Measurements from ENCODE around the gene ELK3.
A peak's percentile ranks its signal among the peaks of the same experiment; 100 is the strongest.

The ELK3 gene

DNA sequence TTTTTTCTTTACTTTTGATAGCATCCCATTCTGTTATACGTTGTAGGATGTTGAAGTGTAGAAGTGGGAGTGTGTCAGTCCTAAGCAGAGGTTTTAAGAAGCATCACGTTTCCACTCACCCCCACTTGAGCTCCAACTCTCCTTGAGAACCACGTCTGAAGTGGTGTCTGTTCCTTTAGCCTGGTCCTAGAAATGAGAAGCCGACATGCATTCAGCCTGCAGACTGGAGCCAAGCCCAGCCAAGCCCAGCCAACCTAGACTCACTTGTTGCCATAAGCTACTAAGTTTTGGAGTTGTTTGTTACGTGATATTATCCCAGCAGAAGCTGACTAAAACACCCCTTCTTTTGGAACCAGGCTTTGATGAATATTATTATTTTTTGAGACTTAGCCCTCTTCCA lies 4.4 kb upstream of the ELK3 start:
- DNase-seq (ENCODE audit: low spot score): no peak

DNA sequence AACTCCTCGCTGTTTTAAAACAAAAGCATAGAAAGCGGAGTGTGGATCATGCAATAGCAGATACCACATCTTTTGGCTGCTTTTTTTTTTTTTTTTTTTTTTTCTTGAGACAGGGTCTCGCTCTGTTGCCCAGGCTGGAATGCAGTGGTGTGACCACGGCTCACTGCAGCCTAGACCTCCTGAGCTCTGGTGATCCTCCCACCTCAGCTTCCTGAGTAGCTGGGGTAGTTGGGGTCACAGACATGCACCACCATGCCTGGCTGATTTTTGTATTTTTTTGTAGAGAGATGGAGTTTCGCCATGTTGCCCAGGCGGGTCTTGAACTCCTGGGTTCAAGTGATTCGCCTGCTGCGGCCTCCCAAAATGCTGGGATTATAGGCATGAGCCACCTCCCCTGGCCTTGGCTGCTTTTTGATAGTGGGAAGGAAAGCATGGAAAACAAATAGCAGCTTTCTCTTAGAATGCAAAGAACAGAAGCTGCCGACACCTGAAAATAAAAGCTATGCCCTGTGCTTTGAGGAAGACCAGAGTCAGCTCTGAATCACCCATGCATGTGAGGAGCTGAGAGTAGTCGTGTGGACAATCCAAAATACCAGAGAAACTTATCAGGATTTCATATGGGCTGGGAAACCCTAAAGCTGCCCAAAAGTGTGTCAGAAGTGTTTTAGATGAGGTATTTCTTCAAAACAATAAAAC lies 3.6 kb upstream of the ELK3 start:
- DNase-seq (ENCODE audit: low spot score): no peak

DNA sequence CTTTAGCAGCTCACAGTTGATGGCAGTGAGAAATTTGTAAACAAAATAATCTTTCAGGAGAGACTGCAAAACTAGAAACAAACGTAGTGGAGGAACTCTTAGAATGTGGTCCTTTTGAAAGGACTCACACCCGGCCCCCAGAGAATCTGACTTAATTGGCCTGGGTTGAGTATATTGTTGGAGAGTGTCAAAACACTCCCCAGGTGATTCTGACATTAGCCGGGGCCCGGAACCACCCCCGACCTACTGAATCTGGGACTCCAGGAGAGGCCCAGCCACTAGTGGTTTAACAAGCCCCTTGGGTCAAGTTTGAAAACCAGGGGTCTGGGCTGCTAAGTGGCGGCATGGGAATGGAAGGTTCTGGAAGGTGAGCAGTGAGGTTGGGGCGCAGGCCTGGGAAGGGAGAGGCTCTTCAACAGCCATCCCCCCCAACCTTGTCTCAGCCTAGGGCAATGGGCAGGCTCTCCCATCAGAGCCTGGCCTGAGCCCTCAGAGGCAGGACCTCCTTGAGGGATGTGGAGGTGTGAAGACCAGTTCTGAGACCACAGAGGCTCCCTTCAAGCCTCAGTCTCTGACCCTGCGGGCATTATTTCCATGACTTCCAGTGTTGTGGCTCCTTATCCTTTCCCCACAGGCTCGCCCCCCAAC lies 1.1 kb upstream of the ELK3 start:
- no peak for DNase-seq (ENCODE audit: low spot score)

DNA sequence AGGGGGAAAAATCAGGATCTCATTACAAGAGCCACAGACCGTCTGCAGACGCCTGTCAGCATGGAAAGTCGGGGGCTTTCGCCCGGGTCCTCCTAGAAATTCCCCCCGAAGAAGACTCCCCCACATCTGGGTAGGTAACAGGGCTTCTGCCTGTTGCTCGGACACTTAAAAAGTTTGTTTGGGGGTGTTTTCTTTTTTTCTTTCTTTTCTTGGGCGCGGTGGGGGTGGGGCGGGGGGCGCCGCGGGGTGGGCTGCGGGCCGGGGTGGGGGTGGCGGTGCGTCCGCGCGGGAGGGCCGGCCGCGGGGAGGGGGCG lies 358 bp downstream of the ELK3 start:
- no peak for DNase-seq (ENCODE audit: low spot score)

DNA sequence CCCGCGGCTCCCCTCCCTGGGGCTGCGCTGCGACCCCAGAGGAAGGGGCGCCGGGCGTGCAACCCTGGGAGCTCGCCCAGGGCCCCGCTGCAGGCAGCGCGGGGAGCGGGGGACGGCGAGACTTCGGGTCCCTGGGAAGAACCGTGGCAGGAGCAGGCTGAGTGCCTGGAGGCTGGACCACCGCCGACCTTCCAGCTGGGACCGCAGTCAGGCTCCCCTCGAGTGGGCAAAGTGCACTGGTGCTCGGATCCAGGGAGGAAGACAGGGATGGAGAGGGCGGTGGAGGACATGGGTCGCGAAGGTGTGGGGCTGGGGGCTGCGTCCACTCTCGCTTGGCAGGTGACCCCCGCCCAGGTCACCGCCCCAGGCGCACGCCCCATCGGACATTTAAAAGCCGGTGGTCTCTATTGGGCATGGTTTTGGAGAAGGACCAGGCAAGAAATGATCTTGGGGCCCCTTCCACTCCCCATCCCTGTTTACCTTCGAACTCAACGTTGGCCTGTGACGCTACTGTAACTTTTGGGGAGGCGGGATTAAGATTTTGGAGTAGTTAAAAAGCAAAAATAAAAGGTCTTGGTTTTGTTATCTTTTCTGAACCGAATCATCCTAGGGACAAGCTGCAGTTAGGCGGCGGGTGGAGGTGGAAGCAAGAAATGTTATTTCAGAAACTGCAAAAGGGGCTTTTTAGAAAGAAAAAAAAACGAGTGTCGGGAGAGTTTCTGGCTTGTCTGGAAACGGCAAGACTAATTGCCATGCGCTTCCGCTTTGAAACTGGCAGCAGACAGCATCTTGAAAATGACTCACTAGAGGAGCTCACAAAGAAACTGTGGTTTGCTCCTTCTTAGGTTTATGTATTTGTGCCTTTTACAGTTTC lies 1.0 kb downstream of the ELK3 start:
- DNase-seq (ENCODE audit: low spot score): peak; percentile 75

DNA sequence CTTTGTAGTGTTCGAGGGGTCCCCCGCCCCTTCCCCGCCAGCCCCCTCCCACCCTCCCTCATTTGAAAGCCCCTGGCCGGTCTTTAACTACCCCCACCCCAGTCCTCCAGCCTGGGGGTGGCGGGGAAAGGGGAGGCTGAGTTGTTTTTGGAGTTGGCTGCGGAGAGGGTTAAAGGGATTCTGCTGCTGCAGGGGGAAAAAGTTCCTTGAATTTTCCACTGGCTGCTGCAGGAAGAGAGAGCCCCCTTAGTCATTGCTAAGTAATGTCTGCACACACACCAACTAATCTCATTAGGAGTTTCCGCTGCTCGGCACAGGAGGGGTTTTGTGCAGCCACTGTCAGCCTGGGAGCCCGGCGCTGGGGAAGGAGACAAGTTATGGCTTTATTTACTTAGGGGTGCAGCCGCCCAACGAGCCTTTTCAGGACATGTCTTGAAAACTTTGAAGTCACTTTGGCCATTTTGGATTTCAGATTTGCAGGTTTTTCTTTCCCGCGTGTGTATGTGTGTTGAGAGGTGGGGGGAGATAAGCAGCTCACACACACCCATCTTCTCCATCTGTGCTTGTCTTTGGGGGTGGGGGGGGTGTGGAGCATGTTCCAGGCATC lies 1.8 kb downstream of the ELK3 start:
- peak; percentile 29 for DNase-seq (ENCODE audit: low spot score)

DNA sequence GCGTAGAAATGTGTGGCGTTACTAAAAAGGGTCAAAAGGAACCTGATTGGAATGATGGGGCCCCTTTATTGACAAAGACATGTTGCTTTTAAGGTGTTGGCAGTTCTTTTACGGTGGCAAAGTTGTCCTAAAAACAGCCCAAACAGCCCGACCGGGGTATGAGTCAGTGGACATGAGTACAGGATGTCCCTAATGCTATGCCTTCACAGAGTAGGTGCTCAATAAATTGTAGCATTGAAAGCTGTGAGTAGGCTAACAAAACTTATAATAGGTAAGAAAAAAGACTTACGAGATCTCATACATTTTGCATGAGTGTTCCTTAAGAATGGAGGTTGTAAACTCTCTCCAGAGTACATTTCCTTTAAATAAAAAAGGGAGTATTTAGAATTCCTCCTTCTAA lies 2.6 kb downstream of the ELK3 start:
- DNase-seq (ENCODE audit: low spot score): no peak

DNA sequence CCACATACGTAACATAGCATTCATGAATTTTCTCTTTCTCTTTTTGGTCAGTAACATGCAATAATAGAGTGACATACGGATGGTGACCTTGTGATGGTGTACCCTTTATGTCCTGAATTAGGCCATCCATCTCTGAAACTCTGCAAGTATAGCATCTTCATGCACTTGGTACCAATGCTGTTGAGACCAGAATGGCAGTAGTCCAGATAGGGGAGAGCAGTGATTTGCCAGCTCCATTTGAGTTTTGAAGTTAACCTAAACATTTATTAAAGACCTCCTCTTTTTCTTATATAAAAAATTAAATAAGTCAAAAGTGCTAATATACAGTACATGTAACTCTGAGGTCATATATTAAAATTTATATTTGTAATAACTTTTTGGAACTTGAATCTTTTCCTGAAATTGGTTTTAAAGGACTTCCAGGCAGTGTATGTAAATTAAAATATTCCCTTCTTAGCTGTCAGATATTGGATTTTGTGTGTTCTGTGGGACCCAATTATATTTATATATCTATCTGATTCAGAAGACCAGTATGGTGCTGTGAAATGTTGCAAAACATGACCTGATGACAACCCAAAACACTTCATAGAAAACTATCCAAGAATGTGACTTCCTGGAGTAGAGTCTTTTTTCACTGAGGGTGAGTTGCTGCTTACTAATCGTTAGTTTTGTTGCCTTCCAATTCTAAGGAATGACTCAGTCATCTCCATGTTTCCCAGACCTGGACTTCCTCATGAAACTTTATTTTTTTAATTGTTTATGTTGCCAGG lies 3.5 kb downstream of the ELK3 start:
- no peak for DNase-seq (ENCODE audit: low spot score)

DNA sequence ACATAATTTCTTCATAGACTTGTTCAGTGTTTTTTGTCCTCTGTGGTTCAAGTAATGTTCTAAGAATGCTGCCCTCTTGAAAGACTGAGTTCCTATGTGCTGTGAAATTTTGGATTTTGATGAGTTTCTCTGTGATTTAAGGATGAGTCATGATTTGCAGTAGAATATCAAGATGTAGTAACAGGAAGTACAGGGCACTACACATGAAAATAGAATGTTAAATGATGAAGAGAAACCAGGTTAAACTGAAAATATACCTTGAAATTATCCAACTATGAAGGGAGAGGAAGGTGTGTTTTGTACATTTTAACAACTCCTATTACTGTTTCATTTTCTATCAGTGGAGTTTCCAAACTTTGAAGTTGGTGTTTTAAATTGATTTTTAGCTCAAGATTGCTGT lies 4.8 kb downstream of the ELK3 start:
- no peak for DNase-seq (ENCODE audit: low spot score)

DNA sequence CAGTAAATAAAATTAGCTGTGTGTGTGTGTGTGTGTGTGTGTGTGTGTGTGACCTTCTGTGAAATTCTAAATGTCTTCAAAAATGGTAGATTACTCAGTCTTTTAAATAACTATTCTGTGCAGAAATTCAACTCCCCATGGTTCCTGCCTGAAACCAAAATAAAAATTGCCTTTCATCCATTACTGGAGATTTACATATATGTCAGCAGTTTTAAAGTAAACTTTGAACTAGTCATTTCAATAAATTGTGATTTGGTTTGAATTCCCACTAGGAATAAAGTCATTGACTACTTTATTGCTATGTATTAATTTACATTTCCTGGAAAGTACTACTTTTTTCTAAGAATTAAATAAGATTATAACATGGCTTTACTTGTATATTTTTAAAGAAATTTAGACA lies 5.3 kb downstream of the ELK3 start:
- DNase-seq (ENCODE audit: low spot score): no peak

DNA sequence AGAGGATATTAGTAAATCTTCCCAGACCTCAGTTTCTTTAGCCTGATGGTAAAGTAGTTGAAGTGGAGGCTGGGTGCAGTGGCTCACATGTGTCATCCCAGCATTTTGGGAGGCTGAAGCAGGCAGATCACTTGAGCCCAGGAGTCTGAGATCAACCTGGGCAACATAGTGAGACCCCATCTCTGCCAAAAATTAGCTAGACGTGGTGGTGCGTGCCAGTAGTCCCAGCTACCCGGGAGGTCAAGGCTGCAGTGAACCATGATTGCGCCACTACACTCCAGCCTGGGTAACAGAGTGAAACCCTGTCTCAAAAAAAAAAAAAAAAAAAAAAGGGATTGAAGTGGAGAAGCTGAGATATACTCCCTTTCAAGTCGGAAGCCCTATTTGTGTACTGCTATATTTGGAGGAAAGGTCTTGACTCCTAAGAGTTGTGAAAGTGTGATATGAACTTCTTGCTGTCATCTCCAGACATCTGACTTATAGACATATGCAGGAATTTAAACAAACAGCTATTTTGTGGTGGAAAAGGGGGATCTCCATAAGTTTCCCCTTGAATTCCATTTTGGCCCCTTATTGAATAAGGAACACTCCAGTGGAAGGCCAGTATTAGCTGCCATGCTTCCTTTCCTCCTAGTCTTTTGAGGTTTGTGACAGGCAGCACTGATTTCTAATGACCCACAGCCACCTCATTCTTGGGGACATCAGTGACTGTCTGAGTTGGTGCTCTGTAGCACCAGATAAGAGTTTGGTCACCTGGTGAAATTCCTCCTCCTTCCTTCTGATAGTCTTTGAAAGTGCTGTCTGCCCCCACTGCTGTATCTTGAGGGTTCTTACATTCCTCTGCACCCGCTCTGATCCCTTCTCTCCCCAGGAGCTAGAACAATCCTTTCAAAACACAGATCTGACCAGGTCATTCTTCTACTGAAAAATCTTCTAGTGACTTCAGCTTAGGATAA lies 7.4 kb downstream of the ELK3 start:
- no peak for DNase-seq (ENCODE audit: low spot score)

DNA sequence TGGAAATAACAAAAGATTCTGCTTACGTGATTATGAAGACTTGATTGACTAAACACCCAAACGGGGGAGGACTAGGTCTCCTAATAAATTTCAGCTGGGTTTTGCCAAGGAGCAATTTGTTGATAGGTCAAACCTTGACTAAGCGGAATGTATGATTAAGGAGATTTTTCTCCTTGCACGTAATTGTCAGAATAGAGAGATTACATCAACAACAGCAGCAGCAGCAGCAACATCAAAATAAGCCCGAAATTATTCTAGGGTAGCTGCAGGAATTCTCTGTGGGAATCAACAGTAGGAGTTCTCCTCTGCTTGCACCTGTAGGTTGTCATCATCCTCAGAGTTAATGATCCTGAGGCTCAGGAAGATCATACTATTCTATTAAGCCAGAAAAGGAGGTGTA lies 10.2 kb downstream of the ELK3 start:
- DNase-seq (ENCODE audit: low spot score): no peak

DNA sequence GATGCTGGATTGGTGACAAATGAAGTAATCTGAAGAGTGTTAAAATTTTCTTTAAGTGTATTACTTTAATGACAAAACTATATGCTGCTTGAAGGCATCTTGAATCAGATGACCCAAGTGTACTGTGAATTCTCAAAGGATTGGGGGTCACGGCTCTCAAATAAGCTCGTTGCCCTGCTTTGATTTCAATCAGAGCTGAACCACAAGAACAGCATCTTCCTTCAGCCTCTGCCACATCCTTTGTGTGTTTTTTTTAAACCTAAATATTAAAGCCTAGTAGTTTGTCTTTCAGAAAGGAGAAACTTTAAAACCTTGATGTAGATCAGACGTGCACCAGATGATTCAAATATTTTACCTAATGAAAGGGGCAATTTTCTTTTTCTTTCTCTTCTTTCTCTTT lies 11.7 kb downstream of the ELK3 start:
- no peak for DNase-seq (ENCODE audit: low spot score)

DNA sequence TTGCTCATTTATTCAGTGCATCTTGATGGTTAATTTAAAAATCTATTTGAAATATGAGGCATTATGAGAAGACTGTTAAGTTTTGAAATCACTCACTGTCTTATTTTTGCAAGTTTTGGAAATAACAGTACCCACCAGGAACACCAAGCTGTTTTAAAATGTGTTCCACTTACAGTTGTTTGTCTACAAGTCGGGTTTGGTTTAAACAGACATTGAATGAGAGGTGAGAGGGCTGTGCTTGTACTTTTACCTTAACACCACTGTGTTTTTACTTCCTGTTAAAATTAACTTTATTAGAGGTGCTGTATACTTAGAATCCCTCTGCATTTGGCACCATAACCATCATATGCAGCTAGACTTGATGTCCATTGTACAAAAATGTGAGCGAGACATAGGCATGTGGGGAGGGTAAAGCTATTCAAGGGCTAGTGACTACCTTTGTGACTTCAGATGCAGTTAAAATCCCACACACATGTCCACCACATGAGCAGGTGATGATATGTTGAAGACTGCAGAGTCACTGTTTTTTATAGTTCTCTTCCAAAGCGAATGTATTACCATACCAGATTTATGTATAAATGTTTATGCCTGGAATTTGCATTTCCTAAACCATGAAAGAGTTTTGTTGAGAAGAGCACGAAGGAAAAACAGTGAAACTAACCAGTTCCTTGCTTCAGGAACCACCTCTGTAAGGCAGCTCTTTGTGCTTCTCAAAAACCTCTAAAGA lies 12.9 kb downstream of the ELK3 start:
- no peak for DNase-seq (ENCODE audit: low spot score)

DNA sequence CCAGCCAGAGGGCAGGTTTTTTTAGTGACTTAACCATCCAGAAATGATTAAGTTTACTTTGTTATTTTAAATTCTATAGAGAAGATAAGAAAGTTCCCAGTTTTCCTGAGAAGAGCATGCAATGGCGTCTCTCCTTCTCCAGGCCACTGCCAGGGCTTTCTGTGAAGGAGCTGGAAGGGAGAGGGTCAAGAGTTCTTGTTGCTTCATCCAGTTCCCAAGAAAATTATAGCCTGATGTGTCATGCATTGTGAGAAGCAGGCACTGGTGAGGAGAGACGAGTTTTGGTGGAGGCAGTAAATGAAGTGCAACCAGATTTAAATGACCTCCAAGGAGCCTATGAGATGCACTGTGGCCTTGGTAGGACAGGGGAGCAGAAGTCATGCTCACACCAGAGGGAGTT lies 14.2 kb downstream of the ELK3 start:
- no peak for DNase-seq (ENCODE audit: low spot score)

DNA sequence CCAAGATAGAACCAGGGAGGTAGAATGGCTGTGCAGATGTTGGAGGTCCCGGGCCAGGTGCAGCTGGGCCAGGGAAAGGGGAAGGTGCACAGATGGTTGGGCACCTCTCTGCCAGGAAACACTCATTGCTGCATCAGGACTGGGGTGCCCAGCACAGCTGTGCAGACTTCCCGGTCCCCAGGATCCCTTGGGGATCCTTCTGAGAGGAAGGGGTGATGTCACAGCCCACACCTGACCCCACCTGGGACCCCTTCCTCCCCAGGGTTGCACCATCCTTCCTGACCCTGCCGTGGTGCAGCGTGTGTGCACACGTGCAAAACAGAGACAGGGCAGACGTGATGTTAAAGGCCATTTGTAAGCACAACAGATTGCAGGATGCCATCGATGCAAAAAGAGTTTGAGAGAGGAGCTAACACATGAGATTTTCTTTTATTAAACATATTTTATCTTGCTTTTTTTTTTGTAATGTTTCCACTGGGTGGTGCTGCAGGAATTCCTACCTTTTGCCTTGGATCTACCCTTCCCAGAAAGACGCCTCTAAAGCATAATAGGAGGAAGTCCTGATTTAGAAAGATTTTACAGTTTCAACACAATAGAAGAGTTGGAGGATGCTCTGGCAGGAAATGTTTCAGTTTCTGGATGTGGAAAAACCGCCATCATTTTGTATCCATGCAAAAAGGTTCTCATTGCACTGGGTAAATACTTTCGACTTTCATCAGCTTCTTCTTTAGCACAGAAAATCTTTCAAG lies 14.8 kb downstream of the ELK3 start:
- no peak for DNase-seq (ENCODE audit: low spot score)

DNA sequence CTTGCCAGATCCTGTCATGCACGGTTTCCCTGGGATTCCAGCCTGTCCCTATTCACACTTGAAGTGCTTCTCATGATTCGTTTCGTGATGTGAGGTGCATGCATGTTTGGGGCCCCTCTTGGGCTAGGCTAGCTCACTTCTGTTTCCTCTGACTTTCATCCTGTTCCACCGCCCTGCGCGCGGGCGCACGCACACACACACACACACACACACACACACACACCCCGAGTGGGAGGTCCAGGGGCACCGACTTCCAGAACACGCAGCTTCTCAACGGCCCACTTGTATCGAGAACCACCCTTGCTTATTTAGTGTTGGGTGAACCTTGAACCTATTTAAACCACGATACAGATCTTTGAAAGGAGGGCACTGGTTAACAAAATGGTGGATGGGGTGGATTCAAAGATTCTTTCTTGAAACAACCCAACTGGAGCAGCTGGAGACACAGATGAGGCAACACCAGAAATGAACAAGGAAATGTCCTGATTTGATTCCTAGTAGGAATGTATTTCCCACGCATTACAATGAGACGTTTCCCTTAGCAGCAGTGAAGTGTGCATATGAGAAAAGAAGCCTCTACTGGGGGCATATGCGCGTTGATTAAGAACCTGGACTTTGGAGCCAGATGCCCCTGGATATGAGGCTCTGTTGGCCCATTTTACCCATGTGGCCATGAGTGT lies 16.3 kb downstream of the ELK3 start:
- no peak for DNase-seq (ENCODE audit: low spot score)

DNA sequence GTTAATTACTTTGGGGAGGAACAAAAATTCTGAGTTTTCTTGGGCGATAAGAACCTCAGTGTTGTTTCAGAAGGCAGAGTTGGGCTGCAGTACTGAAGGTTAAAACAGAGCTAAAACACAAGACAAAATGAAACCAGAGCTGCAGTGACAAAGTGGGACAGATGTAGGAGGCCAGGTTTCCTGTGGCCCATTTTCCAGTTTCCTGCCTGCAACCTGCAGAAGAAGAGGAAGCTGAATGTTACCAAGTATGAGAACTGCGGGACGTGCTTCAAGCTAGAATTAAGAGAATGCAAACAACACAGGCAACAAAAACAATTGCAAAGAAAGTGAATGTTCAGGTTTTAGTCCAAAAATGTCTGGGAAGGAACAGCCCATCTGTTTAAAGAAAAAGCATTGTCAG lies 17.8 kb downstream of the ELK3 start:
- no peak for DNase-seq (ENCODE audit: low spot score)

Measured in HuH-7.5 (cell line).